Right atrium auricular region (tissue), 2 donors: ENCODE data around the gene TMEM191C. TPM values are rescaled to one million over a fixed set of nuclear protein-coding genes. Genes with fewer than 3 reads are reported as not detected.
"Not testable (repeated sequence)": the region's sequence is repeated elsewhere in the genome, so short reads cannot be mapped to it uniquely, and the experiment has no call there.

Source experiments
- DNase-seq: peaks from one replicate; pipeline ENCODE4 v3.0.0-alpha.2; 2019; ENCODE audit warnings: low spot score
- H3K27ac ChIP-seq, 2 donors: fragments of 200-600 bp; sonication (generic); 1 replicate in 1 of 2; 2 replicates in 1 of 2; pipeline ENCODE4 v1.5.1; 2016 to 2019
- H3K27me3 ChIP-seq, 2 donors: fragments of 200-600 bp; sonication (generic); one replicate each; pipeline versions ENCODE4 v1.5.1 to v1.6.0; 2017 to 2019
- H3K36me3 ChIP-seq: fragments of 200-600 bp; sonication (generic); one replicate; pipeline ENCODE4 v1.5.1; 2016
- H3K4me1 ChIP-seq, 2 donors: fragments of 200-600 bp; sonication (generic); one replicate each; pipeline versions ENCODE4 v1.5.1 to v1.6.0; 2017 to 2019
- H3K4me3 ChIP-seq, 2 donors: fragments of 200-600 bp; sonication (generic); 1 replicate in 1 of 2; 2 replicates in 1 of 2; pipeline ENCODE4 v1.5.1; 2017 to 2019; ENCODE audit warnings: mild to moderate bottlenecking in 1 of 2, moderate library complexity in 1 of 2
- H3K9me3 ChIP-seq, 2 donors: fragments of 200-600 bp; sonication (generic); one replicate each; pipeline ENCODE4 v1.5.1; 2019
- total RNA-seq, 2 donors: library from RNA; depleted of rRNA; stranded (reverse); fragments of >200 nt; gene quantifications; one replicate each; pipeline ENCODE4 v1.1.0, GENCODE V29; 2016

TMEM191C gene
- total RNA-seq, result 1 to 10 TPM; 1.3 TPM

DNA sequence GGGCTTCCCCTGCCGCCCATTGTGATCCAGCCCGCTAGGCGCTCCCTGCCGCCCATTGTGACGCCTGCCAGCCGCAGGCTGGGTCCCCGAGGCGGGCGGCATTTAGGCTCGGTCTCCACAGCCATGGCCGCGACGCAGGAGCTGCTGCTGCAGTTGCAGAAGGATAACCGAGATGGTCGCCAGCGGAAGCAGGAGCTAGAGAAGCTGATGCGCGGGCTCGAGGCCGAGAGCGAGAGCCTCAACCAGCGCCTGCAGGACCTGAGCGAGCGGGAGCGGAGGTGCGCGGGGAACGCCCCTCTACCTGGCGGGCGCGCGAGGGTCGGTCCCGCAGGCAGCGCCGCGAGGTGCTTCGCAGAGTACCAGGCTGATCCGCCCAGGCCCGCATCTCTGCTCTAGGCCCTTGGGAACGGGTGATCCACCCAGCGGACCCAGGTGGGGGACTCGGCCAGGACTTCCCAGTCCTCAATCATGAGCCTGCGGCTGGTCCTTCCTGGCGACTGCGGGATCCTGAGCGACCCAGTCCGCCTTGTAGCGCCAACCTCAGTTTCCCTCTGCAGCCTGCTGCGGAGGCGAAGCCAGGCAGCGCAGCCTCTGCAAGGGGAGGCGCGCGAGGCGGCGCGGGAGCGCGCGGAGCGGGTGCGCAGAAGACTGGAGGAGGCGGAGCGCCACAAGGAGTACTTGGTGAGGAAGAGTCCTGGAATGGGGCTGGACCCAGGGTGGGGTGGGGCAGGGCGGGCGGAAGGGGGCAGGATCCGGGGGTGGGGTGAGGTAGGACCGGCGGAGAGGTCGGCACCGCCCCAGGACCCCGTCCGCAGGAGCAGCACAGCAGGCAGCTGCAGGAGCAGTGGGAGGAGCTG is at the start of gene TMEM191C:
TSS of gene TMEM191C (plus strand) at position 51 of the 857 bp plus-strand sequence. CDS start at position 124, 73 bp downstream.
- H3K27me3 ChIP-seq, H3K36me3 ChIP-seq, DNase-seq, H3K9me3 ChIP-seq, H3K4me1 ChIP-seq: not testable (repeated sequence)
- peak within 1 kb of the TSS in 1 of 2 donors; percentile 26 for H3K27ac ChIP-seq
- H3K4me3 ChIP-seq, result peak within 1 kb of the TSS; percentile 39 to 54

DNA sequence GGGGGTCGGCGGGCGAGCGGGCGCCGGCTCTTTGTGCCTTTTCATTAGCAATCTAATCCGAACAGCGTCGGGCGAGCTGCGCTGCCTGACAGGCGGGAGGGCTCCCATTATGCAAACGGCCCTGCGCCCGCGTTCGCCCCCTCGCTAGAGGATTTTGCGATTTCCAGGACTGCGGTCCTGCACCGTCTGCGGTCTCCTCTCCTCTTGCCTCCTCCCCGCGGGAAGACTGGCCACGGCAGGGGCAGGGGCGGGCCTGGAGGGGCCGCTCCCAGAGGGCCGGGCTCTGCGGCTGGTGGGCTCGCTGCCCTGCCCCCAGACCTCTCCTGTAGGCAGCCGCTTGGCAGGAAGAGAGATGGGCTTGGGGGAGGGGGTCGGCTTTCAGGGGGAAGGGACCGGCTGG is 49.3 kb upstream of the TMEM191C start:
- DNase-seq, result peak; percentile 53
- not testable (repeated sequence) for H3K36me3 ChIP-seq, H3K4me1 ChIP-seq, H3K27ac ChIP-seq, H3K27me3 ChIP-seq, H3K9me3 ChIP-seq
- H3K4me3 ChIP-seq, result peak overlapping the region; percentile 32 to 53

DNA sequence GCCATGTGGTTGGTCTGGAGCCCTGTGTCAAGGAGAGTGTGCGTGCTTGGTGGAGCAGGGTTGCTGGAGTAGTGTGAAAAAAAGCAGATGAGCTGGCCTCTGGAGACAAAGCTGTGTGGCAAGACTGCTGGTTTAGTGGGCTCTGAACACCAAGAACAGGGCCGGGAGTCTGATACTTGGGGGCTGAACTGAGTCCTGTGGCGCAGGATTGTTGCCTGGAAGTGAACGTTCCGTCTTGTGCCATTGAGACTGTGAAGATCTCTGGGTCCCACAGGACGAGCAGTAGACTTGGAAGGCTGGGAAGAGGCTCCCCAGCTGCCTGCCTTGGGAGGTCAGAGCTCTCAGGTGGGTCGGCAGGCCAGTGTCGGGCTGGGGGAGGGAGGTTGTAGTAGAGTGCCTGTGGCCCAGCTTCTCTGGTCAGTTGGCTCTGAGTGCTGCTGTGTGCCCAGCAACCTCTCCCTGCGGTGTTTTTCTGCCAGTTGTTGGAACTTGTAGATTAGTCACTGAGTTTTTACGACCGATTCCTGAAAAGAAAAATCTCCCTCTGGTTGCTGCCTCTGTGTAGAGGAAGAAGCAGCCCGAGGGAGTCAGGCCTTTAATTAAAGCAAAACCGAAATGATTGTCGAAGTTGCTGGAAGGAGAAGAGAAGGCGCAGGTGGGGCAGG is 48.1 kb upstream of the TMEM191C start:
- H3K4me3 ChIP-seq, H3K9me3 ChIP-seq, H3K27me3 ChIP-seq, H3K27ac ChIP-seq, H3K36me3 ChIP-seq, H3K4me1 ChIP-seq: not testable (repeated sequence)
- DNase-seq, result peak; percentile 42

DNA sequence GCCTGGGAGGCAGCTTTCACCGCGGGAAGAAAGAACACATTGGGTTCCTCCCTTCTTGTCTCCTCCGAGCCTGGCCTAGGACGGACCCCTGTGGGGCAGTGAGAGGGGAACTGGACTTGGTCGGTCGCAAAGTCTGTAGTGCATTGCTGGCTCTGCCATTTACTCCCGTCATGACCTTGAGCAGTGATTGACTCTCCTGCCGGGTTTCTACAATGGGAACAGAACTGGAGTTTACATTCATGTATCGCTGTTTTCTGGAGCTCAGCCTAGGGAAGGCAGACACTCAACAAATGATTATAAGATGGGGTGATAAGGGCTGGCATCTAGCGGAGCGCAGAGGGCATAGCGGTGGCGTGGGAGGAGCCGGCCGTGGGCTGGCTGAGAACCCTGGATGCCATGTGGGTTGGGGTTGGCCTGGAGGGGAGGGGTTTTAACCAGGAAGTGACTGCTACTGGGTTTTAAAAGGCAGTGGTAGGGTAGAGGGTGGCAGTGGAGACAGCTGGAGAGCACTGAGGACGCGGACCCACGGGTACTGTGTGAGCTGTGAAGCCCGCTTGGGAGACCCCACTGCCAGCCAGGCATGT is 46.9 kb upstream of the TMEM191C start:
- H3K27me3 ChIP-seq, DNase-seq, H3K27ac ChIP-seq, H3K36me3 ChIP-seq, H3K9me3 ChIP-seq, H3K4me3 ChIP-seq, H3K4me1 ChIP-seq: not testable (repeated sequence)

DNA sequence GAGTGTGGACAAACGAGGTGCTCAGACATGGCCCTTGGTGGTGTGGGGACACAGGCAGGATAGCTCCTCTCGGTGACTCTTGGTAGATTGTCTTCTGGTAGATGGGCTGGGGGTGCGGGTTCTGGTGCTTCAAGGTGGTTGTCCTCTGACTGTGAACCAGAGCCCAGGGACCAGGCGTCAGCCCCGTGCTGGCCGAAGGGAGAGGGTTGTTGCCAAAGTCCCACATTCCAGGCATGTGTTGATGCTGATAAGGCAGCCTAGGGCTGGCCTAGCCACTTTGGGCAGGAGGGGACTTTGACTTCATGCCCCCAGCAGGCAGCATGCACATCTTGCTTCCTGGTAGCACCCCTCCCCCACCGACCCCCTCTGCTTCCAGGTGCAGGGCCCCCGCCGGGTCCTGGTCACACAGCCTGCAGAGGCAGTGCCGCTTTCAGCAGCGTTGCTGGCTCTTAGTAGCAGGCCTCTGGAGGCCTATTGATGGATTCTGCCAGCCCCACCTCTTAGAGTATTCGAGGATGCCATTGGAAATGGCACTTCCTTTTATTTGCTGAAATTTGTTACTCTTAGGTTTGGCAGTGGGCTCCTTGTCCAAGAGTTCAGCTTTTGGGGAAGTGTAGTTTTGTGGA is 43.0 kb upstream of the TMEM191C start:
- not testable (repeated sequence) for H3K27me3 ChIP-seq, H3K4me3 ChIP-seq, H3K9me3 ChIP-seq, H3K36me3 ChIP-seq, DNase-seq, H3K4me1 ChIP-seq, H3K27ac ChIP-seq

DNA sequence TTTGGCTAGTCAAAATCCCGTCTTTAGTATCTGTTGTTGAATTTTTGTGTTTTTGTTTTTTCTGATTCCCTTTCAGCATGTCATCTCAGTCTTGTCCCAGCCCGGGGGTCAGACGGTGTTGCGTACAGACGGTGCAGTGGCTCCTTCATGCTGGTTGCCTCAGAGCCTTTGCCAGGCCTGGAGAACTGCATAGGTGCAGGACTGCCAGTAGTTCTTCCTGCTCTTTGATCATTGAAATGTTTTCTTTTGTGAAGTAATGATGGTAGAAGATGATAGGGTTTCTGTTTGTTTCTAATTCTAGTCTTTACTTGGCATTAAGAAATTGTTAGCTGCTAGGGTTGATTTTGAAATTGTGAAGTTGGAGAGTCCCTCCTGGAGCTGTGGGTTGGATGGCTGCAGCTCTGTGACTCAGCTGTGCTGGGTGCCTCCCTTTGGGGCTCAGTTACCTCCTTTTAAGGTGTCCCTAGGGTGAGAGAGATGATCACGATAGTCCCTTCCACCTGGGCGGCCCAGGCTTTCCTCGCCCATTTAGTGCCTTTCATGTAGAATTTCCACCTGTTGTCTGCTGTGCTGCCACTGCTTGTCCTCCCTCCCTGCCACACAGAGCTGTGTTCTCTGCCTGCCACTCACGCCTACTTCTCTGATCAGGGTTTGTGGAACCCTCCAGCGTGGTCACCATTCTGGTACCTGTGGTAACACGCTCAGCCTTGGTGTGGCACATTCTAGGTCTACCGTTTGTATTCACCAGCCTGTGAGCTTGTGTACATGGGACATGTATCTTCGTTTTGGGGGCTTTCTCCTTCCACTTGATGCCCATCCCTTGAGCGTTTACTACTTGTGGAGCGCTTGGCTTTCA is 32.6 kb upstream of the TMEM191C start:
- not testable (repeated sequence) for H3K4me1 ChIP-seq, H3K27ac ChIP-seq, H3K4me3 ChIP-seq, DNase-seq, H3K9me3 ChIP-seq, H3K27me3 ChIP-seq, H3K36me3 ChIP-seq

DNA sequence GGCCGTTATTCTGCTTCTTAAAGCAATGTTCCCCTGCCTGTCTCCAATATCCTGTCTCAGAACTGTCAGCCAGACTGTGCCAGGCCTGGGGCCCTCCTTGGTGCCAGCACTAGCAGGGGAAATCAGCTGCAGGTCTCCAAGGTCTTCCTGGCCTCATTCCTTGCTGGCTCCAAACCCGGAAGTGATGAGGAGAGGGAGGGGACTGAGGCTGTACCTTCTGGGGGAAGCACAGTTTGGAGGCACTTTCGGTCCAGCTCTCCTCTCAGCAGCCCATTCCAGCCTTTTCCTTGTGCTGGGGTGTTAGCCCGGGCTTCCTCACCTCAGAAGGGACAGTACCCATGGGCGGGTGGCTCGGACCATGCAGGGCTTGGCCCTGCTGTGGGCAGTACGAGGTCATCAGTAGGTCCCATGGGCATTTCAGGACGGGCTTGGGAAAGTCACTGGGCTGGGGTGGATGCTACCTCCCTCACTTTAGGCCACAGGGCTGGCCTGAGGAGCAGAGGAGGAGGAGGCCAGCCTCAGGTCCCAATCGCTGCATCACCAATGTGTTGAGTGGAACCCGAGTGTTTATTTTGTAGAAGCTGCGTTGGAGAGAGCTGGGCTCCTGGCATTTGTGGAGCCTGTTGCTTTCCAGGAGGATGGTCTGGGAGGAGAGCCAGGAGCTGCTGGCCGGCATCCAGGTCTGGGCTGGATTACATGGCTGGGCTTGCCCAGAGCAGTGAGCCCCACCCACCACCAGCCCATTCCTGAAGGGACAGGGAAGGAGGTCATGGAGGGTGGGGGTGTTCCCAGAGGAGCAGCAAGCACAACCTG is 31.0 kb upstream of the TMEM191C start:
- DNase-seq, H3K4me1 ChIP-seq: not testable (repeated sequence)

DNA sequence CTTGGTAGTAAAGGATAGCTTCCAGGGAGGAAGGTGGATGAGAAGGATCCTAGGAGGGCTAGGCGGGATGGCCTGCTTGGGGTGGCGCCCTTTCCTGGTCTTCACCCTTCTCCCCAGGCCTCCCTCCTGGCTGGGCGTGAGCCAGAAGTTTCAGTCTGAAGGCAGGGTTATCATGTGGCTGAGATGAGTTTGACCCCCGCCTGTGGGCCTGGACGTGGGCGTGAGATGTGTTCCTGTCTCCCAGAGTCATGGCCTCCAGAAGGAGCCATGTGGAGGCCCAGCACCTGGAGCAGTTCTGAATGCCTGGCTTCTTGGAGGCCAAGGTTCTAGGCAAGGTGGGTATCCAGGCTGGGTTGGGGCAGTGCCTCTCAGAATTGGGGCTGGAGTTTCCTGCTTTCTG is 29.2 kb upstream of the TMEM191C start:
- H3K9me3 ChIP-seq, DNase-seq, H3K4me3 ChIP-seq, H3K36me3 ChIP-seq, H3K27ac ChIP-seq, H3K4me1 ChIP-seq, H3K27me3 ChIP-seq: not testable (repeated sequence)

More for the DNA sequence above, 31.0 kb upstream of the TMEM191C start:
- not testable (repeated sequence) for H3K27me3 ChIP-seq, H3K9me3 ChIP-seq, H3K36me3 ChIP-seq, H3K4me3 ChIP-seq, H3K27ac ChIP-seq

DNA sequence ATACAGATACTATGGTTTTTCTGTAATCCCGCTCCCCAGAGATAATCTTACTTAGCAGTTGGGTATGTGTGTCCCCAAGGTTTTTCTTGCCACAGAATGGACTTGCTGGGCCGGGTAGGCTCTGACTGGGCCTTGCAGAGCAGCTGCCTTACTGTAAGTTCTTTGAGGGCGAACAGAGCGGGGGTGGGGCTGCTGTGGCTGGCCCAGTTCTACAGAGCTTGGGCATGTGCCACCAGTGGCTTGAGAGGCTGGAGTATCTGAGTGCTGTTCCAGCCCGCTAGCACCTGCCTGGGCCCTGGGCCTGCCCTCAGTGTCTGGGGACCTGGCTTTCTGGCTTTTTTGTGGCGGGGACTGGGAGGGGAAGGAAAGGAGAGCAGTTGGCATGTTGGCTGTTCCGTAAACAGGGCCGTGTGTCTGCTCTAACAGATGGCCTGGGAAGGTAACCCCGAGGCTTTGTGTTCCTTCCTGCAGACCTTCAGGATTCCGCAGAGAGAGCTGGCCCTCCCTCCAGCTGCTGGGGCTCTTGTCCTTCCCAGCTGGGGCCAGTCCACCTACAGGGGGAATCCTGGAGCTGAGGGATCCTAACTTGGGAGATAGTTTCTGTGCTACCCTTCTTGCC is 27.1 kb upstream of the TMEM191C start:
- H3K4me3 ChIP-seq, DNase-seq, H3K9me3 ChIP-seq: not testable (repeated sequence)

DNA sequence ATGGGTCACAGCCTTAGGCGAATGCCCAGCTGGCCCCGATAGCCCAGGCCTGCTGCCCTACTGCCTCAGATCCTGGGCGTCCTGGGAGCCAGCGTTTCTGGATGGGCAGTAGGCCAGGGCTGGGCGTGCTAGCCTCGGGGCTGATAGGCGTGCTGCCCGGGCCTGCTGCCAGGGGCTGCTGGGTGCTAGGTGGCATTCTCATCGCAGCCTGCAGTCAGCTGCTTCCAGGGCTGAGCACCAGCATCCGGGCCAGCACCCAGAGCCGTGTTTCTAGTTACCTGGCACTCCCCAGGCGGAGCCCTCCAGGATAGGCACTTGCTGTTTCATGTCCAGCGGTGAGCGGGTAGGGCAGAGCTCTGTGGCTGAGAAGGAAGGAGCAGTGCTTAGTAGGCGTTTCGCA is 26.5 kb upstream of the TMEM191C start:
- H3K27ac ChIP-seq, H3K36me3 ChIP-seq, H3K4me3 ChIP-seq, H3K9me3 ChIP-seq, H3K4me1 ChIP-seq, H3K27me3 ChIP-seq, DNase-seq: not testable (repeated sequence)

More for the DNA sequence above, 27.1 kb upstream of the TMEM191C start:
- H3K36me3 ChIP-seq, H3K27ac ChIP-seq, H3K4me1 ChIP-seq, H3K27me3 ChIP-seq: not testable (repeated sequence)

DNA sequence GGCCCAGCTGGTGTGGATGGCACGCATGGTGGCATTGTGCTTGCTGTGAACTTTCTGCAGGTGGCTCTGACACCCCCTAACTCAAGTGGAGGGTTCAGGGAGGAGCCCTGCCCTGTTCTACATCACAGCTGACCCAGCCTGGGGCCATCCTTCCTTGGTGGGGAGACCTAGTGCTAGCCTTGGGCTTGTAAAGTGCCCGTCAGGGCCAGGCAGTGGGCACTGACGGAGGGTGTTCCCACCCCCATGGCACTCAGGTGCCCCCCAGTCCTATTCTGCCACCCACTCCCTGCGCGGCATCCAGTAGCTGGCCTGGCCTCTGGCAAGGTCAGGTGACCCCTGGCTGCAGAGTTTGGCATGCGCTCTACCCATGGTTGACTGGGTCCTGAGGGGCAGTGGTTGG is 26.0 kb upstream of the TMEM191C start:
- not testable (repeated sequence) for H3K4me1 ChIP-seq, H3K27me3 ChIP-seq, DNase-seq, H3K4me3 ChIP-seq, H3K27ac ChIP-seq, H3K9me3 ChIP-seq
- H3K36me3 ChIP-seq, result peaks cover 14% of the 10 kb centered on the region

DNA sequence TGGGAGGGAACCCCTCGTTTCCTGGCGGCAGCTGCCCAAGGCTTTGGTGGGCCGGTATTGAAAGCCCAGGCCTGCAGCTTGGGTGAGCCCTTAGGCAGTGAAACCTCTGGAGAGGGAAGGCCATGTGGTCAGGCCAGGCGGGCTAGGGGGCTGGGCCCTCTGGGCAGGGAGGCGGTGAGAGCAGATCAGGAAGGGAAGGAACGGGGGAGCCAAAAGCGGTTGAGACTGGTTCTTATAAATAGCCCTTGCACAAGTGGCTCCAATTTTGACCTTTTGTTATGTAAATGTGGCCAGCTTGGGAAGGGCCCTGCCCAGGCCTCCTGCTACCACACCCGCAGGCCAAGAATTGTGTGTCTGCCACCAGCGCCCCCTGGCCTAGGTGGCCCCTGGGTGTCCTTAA is 25.1 kb upstream of the TMEM191C start:
- H3K9me3 ChIP-seq, DNase-seq, H3K27ac ChIP-seq, H3K4me1 ChIP-seq, H3K4me3 ChIP-seq, H3K27me3 ChIP-seq: not testable (repeated sequence)
- peaks cover 22% of the 10 kb centered on the region for H3K36me3 ChIP-seq

DNA sequence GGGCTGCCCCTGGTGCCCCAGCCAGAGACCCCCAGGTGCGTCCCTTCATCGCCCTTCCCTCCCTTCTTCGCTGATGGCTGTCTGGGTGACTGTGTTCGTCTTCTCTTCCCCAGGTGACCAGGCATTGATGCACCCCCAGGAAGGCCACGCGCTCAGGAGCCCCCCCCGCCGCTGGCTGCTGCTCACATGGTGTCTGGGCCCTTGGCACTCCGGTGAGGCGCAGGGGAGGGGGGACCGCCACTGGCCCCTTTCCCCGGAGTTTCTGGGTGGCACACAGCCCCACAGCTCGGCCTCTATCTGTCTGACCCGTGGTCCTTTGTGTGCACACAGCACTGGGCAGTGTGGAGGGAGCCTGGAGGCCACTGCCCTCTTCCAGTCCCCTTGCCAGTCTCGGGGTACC is 24.5 kb upstream of the TMEM191C start:
- not testable (repeated sequence) for H3K4me1 ChIP-seq, H3K4me3 ChIP-seq, H3K27me3 ChIP-seq, H3K9me3 ChIP-seq, H3K27ac ChIP-seq
- DNase-seq, result peak; percentile 32
- H3K36me3 ChIP-seq, result peaks cover 22% of the 10 kb centered on the region
